Measurements from ENCODE around the gene RGS3.

- TF ChIP-seq, protein P1, sequence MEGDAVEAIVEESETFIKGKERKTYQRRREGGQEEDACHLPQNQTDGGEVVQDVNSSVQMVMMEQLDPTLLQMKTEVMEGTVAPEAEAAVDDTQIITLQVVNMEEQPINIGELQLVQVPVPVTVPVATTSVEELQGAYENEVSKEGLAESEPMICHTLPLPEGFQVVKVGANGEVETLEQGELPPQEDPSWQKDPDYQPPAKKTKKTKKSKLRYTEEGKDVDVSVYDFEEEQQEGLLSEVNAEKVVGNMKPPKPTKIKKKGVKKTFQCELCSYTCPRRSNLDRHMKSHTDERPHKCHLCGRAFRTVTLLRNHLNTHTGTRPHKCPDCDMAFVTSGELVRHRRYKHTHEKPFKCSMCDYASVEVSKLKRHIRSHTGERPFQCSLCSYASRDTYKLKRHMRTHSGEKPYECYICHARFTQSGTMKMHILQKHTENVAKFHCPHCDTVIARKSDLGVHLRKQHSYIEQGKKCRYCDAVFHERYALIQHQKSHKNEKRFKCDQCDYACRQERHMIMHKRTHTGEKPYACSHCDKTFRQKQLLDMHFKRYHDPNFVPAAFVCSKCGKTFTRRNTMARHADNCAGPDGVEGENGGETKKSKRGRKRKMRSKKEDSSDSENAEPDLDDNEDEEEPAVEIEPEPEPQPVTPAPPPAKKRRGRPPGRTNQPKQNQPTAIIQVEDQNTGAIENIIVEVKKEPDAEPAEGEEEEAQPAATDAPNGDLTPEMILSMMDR (IDR thresholded peaks at IDR 0.05; ENCODE audit: extremely low read depth in 1 of 2, insufficient read depth in 1 of 2, low read depth in 1 of 2, low read length in 2 of 2), result no peak
- TF ChIP-seq POLR2AphosphoS5 (IDR thresholded peaks at IDR 0.05; ENCODE audit: insufficient read depth, low read depth, low read length) (no peak), POLR2A (IDR thresholded peaks at IDR 0.05; ENCODE audit: low read depth, low read length) (no peak)
Measured at GRCh38 chr9:113493203-113493520, 29.6 kb downstream of the RGS3 start.
